Stimulated activated naive CD4-positive, alpha-beta T cell treated with Interleukin-2 at 50 U/mL for 16 hours (primary cell): ENCODE measurements around the gene SCGB1D2.
"Not testable (repeated sequence)": the region's sequence is repeated elsewhere in the genome, so short reads cannot be mapped to it uniquely, and the experiment has no call there.

Source experiments
- DNase-seq: peaks from one replicate; lab custom pipeline; 2025; lab: John Stamatoyannopoulos, UW

SCGB1D2 gene, protein sequence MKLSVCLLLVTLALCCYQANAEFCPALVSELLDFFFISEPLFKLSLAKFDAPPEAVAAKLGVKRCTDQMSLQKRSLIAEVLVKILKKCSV

DNA sequence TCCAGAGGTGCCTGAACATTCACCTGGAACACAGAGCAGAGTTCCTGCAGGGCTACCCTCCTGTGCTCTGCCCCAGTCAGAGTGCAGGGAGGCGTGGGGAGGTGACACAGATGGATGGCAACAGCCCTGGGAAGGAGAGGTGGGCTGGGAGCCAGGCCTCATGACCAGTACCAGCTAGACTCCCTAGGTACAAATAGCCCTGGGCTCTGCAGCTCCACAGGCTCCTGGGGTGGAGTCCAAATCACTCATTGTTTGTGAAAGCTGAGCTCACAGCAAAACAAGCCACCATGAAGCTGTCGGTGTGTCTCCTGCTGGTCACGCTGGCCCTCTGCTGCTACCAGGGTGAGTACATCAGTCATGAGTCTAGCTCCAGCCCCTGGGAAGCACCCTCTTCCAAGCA is at the start of gene SCGB1D2:
Gene SCGB1D2 (plus strand): TSS at position 219 of the 400 bp plus-strand sequence. CDS start 69 bp downstream, at position 288.
- no peak for DNase-seq

DNA sequence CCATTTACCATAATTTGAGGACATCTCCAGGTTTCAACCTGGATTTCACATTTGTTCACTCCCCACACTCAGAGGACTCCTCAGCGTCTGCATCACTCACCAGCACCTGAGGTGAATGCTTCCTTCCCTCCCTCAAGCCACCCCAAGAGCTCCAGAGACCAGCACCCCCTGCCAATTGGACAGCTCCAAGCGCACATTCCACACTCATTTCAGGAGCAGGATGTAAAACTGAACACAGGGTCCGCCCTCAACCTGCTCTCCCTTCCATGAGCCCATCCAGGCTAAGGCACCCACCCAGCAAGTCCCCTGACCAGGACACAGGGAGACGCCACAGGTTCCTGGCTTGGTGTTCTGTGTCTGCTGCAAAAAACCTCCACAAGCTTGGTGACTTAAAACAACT is 48.1 kb upstream of the SCGB1D2 start:
- DNase-seq, result no peak

DNA sequence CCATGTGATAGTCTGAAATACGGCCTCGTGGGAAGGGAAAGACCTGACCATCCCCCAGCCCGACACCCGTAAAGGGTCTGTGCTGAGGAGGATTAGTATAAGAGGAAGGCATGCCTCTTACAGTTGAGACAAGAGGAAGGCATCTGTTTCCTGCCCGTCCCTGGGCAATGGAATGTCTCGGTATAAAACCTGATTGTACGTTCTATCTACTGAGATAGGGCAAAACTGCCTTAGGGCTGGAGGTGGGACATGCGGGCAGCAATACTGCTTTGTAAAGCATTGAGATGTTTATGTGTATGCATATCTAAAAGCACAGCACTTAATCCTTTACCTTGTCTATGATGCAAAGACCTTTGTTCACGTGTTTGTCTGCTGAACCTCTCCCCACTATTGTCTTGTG is 47.0 kb upstream of the SCGB1D2 start:
- DNase-seq, result not testable (repeated sequence)

DNA sequence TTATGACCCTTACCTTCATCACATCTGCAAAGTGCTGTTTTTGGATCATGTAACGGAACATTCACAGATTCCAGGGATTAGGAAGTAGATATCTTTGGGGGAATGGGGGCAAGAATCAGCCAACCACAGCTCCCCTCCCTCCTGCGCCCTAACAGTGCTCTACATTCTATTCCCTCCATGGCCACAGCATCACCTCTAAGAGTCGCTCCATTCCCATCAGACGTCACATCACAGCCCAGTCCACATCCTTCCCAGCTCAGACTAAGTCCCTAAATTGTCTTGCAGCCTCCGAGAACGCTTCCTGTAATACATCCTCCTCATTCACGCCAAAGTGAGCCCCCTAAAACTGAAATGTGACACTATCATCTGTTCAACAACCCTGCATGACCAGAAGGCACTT is 46.1 kb upstream of the SCGB1D2 start:
- DNase-seq, result no peak

DNA sequence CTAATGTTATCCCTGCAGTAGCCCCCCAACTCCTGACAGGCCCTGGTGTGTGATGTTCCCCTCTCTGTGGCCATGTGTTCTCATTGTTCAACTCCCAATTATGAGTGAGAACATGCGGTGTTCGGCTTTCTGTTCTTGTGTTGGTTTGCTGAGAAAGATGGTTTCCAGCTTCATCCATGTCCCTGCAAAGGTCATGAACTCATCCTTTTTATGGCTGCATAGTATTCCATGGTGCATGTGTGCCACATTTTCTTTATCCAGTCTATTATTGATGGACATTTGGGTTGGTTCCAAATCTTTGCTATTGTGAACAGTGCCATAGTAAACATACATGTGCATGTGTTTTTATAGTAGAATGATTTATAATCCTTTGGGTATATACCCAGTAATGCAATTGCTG is 44.6 kb upstream of the SCGB1D2 start:
- DNase-seq, result not testable (repeated sequence)

DNA sequence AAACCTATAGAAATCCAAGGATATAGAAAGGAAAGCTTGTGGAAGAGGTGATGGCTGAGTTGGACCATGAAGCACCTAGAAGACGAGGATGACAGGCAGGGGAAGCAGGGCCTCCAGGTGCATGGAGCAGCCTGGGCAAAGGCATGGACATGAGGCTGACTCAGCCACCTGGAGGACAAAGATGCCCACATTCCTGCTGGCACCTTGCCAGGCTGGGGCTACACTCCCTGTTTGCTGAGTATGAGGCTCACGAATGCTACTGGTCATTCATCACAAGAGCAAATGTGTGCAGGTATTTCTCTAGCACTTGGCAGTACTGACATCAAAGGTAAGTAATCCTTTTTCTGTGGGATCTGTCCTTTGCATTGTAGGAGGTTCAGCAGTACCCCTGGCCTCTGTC is 40.7 kb upstream of the SCGB1D2 start:
- DNase-seq, result no peak

DNA sequence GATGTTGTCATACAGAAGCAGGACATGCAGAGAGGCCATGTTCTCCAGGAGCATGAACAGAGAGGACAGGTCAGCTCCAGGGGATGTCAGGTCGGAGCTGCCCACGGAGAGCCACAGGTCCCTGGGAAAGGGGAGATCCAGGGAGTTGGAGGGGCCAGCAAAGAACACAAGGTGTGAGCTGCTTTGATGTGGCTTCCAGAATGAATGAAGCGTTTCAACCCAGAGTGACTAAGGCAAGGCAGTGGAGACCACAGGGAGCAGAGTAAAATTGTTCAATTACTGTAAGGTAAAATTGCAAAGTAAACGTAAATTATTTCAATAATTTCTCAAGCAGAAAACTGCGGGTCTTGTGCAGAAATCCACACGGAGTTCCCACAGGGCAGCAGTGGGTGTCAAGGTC is 39.1 kb upstream of the SCGB1D2 start:
- DNase-seq, result no peak

DNA sequence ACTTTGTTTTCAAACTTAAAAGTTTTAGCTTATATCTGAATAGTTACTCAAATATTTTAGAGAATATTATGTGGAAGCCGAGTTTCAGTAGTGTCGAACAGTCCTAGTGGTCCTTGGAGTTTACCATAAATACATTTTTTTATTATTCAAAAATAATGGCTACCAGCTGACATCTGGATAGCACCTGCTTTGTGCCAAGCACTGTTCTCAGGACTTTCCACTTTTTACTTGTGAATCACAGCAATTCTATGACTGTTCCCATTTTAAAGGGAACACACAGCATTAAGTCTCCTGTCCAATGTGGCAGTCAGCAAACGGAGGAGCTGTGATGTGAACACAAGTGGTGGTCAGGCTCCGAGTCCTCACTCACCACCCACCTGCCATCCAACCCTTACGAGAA is 37.6 kb upstream of the SCGB1D2 start:
- no peak for DNase-seq

DNA sequence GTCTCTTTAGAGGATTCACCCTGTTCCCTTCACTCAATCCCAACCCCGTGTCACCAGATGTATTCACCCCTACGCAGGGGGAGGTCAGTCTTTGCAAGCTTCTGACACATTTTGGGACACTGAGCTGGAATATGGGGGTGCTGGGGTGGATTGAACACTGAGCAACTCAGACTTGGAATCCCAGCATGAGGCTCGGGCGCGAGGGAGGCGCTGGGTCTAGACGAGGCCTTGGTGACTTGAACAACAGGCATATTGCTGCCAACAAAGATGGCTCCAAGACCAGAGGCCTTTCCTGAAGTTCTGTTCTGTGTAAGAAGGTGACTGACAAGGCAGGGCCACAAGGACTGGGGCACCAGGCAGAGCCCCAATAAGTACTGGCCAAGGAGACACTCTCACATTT is 36.6 kb upstream of the SCGB1D2 start:
- no peak for DNase-seq

DNA sequence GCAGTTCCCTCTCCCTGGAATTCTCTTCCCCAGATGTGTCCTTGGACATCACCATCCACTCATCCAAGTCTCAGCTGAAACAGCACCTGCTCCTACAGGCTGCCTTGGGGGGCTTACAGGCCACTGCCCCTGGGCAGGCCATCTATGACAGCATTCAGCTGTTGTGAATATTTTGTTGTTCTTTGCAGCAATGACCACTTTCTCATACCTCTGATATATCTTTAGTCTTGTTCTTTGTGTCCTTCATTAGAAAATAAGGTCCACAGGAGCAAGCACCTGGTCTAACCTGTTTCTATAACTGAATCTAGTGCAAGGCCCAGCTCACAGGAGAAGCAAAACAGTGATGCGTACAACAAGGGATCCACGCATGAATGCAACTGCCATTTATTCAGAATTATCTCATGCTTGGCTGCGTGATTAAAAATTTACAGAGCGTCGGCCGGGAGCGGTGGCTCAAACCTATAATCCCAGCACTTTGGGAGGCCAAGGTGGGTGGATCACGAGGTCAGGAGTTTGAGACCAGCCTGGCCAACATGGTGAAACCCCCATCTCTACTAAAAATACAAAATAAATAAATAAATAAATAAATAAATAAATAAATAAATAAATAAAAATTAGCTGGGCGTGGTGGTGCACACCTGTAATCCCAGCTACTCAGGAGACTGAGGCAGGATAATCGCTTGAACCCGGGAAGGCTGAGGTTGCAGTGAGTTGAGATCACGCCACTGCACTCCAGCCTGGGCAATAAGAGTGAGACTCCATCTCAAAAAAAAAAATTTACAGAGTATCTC is 35.6 kb upstream of the SCGB1D2 start:
- DNase-seq, result not testable (repeated sequence)

DNA sequence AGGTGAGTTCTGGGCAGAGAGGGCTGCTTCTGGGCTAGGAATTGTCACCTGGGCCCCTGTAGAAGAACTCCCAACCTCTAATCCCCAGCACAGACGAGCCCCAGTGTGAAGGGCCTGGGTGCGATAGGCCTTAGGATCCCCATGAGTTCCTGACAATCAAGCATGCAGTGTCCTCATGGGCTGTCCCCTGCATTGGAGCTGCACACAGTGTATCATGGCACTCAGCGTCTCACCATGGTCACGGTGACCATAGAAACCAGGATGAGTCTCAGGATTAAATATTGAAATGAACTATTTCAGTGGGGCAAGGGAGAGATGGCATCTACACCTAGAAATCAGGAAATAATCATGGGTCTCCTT is 33.3 kb upstream of the SCGB1D2 start:
- no peak for DNase-seq

DNA sequence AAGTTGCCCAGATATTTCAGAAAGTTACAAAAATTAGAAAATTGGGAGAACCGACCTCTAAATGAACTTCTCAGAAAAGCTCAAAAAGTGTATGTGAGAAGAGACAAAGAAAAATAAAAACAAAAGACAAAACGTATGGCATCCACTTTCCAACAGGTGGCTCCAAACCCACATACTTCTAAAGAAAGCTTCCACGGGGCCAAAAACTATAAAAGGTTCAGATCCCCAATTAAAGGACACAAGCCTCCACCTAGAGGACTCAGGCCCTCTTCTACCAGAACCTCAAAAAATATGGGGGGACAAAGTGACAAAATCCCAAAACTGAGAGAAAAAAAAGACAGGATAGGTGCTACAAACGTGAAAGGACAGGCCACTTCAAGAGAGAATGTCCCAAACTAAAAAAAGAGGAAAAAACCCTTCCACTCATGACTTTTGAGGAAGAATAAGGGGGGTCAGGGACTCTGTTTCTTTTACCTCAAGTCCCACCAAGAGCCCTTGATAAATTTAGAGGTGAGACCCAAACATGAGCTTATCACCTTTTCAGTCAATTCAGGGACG is 24.8 kb upstream of the SCGB1D2 start:
- no peak for DNase-seq

DNA sequence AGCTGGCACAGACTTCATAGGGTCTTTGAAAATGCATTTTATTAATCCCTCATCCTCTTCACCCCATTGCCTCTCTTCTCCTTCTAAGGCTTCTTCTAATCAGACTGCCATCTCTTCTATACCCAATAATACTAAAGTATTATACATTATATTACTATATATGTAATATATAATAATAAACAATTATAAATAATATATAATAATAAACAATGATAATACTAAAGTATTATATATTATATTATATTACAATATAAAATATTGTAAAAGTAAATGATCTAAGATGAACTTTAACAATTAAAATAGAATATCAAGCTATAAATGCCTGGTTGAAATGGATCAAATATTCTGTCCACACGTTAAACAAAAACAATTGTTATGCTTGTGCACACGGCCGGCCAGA is 20.5 kb upstream of the SCGB1D2 start:
- DNase-seq, result no peak

DNA sequence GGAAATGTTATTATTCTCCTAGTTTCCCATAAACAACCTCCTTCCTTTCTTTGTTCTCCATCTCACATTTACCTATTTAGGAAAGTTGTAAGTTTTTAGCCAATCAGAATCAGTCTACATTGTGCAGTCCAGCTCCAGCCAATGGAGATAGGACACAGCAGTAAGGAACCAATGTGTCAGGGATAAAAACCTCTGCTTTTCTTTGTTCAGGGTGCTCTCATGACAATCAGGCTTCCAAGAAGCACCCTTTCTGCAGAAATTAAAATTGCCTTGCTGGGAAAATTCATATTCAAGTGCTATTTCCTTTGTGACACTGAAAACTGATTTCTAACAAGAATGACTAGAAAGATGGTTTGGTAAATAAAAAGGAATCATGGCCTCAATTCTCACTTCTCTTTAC is 18.9 kb upstream of the SCGB1D2 start:
- no peak for DNase-seq

DNA sequence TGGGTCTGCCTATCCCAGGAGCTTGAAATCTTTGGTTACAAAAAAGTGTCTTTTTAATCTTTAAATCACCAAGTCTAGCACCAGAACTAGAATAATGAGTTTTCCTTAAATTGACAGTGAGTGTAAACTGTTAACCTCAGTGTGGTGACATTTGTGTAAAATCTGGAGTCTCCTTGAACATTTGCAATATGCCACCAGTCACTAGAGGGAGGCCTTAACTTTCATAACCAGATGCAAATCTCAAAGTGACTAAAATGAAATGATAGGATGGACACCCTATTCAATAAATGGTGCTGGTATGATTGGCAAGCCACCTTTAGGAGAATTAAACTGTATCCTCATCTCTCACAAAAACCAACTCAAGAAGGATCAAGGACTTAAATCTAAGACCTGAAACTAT is 8.3 kb upstream of the SCGB1D2 start:
- DNase-seq, result no peak

DNA sequence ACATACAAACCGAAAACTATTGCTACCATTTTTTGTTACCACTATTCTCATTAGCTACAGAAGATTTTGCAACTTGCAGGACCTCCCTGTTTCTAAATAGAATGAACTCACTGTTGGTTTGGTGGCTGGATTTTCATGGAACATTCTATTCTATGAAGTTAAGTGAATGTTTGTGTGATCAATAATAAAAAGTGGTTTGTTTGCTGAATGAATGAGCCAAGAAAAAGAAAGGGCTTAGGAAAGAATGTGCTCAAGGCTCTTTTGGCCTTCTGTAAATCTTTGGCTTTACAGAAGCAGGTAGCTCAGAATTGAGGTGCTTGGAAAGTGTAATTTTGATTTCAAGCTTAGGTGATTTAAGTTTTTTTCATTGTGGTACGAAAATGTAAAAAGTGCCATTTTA is 5.9 kb upstream of the SCGB1D2 start:
- DNase-seq, result no peak

DNA sequence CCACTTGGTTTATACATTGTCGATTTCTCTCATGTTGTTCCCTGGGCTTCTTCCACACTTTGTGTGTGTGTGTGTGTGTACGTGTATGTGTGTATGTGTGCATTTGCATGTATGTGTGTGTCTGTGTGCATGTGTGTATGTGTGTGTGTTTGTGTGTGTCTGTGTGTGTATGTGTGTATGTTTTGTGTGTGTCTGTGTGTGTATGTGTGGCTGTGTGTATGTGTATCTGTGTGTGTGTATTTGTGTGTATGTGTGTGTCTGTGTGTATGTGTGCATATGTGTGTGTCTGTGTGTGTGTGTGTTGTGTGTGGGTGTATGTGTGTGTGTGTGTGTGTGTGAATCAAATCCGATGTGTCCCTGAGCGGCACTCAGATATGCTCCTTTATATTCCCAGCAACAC is 4.5 kb upstream of the SCGB1D2 start:
- no peak for DNase-seq

DNA sequence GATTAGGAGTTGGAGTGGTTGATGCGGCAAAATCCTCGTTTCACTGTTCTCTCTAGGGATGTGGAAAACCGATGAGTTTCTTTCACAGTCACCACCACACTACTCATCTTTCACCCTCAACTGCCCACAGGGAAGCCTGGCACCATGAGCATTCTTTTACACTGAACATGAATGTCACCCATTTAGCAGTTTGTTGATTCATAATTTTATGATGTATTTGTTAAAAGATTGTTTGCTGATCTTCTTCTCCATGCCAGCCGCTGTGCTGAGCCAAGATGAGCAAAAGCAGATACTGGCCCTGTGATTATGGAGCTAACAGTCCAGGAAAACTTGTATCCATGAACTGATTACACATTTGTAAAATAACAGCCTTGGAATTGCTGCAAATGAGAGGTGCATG is 3.9 kb upstream of the SCGB1D2 start:
- no peak for DNase-seq

DNA sequence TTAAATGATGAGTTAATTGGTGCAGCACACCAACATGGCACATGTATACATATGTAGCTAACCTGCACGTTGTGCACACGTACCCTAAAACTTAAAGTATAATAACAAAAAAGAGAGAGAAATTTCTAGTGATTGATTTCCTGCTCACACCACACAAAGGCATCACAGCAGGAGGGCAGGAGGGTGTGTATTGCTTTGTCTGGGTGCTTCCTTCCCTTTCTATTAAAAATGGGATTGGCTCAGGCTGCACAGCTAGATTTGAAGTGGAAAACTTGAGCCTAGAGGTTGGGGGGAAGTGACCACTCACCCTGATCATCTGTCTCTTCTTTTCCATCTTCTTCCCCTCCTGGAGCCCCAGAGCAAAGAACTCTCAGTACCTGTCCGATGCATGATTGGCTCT is 944 bp upstream of the SCGB1D2 start:
- no peak for DNase-seq

DNA sequence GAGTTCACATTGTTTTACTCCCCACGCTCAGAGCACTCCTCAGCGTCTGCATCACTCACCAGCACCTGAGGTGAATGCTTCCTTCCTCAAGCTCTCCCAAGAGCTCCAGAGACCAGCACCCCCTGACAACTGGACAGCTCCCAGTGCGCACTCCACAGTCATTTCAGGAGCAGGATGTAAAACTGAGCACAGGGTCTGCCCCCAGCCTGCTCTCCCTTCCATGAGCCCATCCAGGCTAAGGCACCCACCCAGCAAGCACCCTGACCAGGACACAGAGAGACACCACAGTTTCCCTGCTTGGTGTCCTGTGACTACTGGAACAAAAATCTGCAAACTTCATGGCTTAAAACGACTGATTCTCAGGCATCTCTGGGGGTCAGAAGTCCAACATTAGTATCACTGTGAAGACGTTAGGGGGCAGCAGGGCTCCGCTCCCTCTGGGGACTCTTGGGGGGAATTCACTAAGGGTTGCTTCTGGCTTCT is 3.3 kb downstream of the SCGB1D2 start:
- no peak for DNase-seq

DNA sequence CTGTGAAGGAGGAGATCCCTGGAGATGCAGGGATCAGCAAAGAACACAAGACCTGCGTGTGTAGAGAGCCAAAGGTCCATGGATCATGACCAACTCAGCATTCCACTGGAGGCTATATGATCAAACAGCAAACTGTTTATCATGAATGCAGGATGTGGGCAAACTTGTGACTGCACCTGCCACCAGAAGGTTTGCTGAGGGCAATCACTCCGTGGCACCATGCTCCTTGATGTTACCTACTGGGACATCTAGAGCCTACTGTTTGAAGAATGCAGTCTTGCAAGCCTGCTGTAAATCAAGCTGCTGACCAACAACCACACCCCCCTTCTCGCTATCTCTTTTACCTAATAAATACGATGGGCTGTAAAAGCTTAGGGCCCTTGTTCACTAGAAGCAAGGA is 9.7 kb downstream of the SCGB1D2 start:
- no peak for DNase-seq

DNA sequence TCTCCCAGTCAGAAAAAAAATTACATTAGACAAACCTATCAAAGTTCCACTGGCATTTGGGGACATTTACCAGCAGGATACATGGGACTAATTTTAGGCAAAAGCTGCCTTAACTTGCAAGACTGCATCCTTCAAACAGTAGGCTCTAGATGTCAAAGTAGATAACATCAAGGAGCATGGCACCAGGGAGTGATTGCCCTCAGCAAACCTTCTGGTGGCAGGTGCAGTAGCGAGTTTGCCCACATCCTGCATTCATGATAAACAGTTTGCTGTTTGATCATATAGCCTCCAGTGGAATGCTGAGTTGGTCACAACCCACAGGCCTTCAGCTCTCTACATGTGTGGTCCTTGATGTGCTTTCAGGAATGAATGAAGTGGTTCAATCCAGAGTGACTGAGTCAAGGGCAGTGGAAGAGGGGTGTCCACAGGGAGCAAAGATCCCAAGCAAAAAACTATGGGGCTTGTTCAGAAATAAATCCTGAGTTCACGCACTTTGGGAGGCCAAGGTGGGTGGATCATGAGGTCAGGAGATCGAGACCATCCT is 12.0 kb downstream of the SCGB1D2 start:
- DNase-seq, result no peak

DNA sequence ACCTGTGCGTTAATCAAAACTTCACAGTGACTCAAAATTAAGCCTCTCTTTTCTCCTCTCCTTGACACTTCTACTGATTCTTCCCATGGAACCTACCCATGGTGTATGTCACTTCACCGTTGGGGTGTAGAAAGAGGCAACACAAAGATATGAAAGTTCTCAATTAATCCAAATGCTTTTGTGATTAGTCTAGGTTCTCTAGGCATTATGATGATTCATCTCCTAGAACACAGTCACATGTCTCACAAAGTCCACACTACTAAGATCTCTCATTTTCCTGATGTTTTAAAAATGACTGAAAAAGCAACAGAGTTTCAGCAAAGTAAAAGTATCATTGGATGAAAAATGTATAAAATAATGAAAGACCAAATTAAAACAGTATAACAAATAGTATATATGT is 14.2 kb downstream of the SCGB1D2 start:
- no peak for DNase-seq
